K562 (cell line): ENCODE measurements around the gene ALKBH7. TPM values are rescaled to one million over a fixed set of nuclear protein-coding genes. Genes with fewer than 3 reads are reported as not detected.

ENCODE experiments used
- ARID2 ChIP-seq: fragments of 450-650 bp; IDR thresholded peaks from 2 replicates; pipeline ENCODE4 v1.6.1; 2017; ENCODE audit warnings: antibody characterized with exemption, mild to moderate bottlenecking
- CEBPB ChIP-seq: fragments of 450-650 bp; IDR thresholded peaks from 2 replicates; pipeline ENCODE4 v1.6.1; 2016; ENCODE audit warnings: missing genetic modification characterization, missing compliant biosample characterization
- CREB3L1 ChIP-seq: fragments of 450-650 bp; IDR thresholded peaks from 2 replicates; pipeline ENCODE4 v1.6.1; 2014; ENCODE audit warnings: low read depth, mild to moderate bottlenecking, moderate library complexity, borderline replicate concordance
- CUX1 ChIP-seq: fragments of 200-800 bp; sonication (Bioruptor generic); IDR thresholded peaks from 2 replicates; pipeline ENCODE4 v1.6.1; 2016; ENCODE audit warnings: missing genetic modification characterization, missing compliant biosample characterization
- EP400 ChIP-seq: fragments of 450-650 bp; IDR thresholded peaks from 2 replicates; pipeline ENCODE4 v1.6.1; 2017; ENCODE audit warnings: antibody characterized with exemption, mild to moderate bottlenecking, moderate library complexity
- MAFF ChIP-seq: IDR thresholded peaks from 2 replicates; pipeline ENCODE4 v1.6.1; 2012; ENCODE audit warnings: low read length, improper control_type of control experiment
- MYNN ChIP-seq, 2 experiments: sonication (generic); formaldehyde crosslinking in 1 of 2; IDR thresholded peaks; 2 replicates each; pipeline versions ENCODE4 v1.5.0 to v1.6.1; 2016 to 2020; ENCODE audit warnings: antibody characterized with exemption in 1 of 2, missing genetic modification reagents in 1 of 2
- NFIC ChIP-seq: fragments of 450-650 bp; IDR thresholded peaks from 2 replicates; pipeline ENCODE4 v1.6.1; 2017; ENCODE audit warnings: mild to moderate bottlenecking, inconsistent platforms
- PHF20 ChIP-seq: fragments of 450-650 bp; IDR thresholded peaks from 2 replicates; pipeline ENCODE4 v1.6.1; 2018; ENCODE audit not compliant: partially characterized antibody
- SIRT6 ChIP-seq: IDR thresholded peaks from one replicate; pipeline ENCODE4 v1.6.1; 2012; ENCODE audit warnings: low read depth, mild to moderate bottlenecking, control low read depth, inconsistent platforms, low read length, moderate library complexity
- SLC30A9 ChIP-seq: fragments of 250-450 bp; sonication (Bioruptor Pico); IDR thresholded peaks from 2 replicates; pipeline ENCODE4 v1.8.0; 2022; ENCODE audit warnings: mild to moderate bottlenecking, moderate library complexity
- TARDBP ChIP-seq: fragments of 450-650 bp; IDR thresholded peaks from 2 replicates; pipeline ENCODE4 v1.6.1; 2016
- ZBTB26 ChIP-seq: fragments of 450-650 bp; formaldehyde crosslinking; IDR thresholded peaks from 2 replicates; pipeline ENCODE4 v1.4.0; 2022; ENCODE audit warnings: missing genetic modification characterization
- ZNF398 ChIP-seq: fragments of 250-450 bp; sonication (Bioruptor Pico); IDR thresholded peaks from 2 replicates; pipeline ENCODE4 v1.8.0; 2021; ENCODE audit warnings: moderate library complexity, mild to moderate bottlenecking, inconsistent platforms
- ZNF639 ChIP-seq, 2 experiments: fragments of 200-800 bp in 1 of 2; sonication (Bioruptor generic) in 1 of 2; sonication (generic) in 1 of 2; formaldehyde crosslinking in 1 of 2; IDR thresholded peaks in 1 of 2; conservative IDR thresholded peaks in 1 of 2; 2 replicates each; pipeline versions ENCODE4 v1.5.0 to v1.6.1; 2016 to 2020; ENCODE audit warnings: missing compliant biosample characterization in 1 of 2, missing genetic modification characterization in 1 of 2, missing genetic modification reagents in 1 of 2
- ZNF695 ChIP-seq: fragments of 450-650 bp; formaldehyde crosslinking; IDR thresholded peaks from 2 replicates; pipeline ENCODE4 v1.4.0; 2020; ENCODE audit warnings: mild to moderate bottlenecking, moderate library complexity
- polyA plus RNA-seq, 8 experiments: library from polyadenylated mRNA; depleted of rRNA in 4 of 8; stranded (reverse) in 5 of 8; unstranded in 3 of 8; fragments of >200 nt; fragmentation: Nextera tagmentation in 2 of 8; fragmentation: Illumina TruSeq in 1 of 8; extraction: Ambion mirVana in 2 of 8; extraction: Trizol in 1 of 8; gene quantifications; 2 replicates each; pipeline versions ENCODE4 v1.2.1 to v1.2.3, GENCODE V29; 2011 to 2014; ENCODE audit warnings: inconsistent platforms in 1 of 8, missing spikeins in 1 of 8
- total RNA-seq, 7 experiments: library from RNA; depleted of rRNA in 6 of 7; stranded (reverse); fragments of >200 nt in 6 of 7; fragmentation: Illumina TruSeq in 2 of 7; extraction: Trizol in 2 of 7; gene quantifications; 2 replicates each; pipeline versions ENCODE4 v1.2.1 to v1.2.3, GENCODE V29; 2011 to 2021; ENCODE audit warnings: low replicate concordance in 1 of 7

The ALKBH7 gene
- total and polyA plus RNA-seq, 9 of the 15 experiments (the other 6 are each of a cell fraction or from before 2014, with no cell fraction given): 0.69 to 94.8 (median 17.6) TPM

GRCh38 chr19:6424195-6424938 lies 51.8 kb downstream of the ALKBH7 start, which contains the start of gene KHSRP (continued):
- TF ChIP-seq SIRT6: no peak
- TF ChIP-seq CUX1: no peak
- no peak for TF ChIP-seq ZNF695
- TF ChIP-seq SLC30A9 (CRISPR knock-in tag): no peak
- TF ChIP-seq ZNF398: no peak
- no peak for TF ChIP-seq EP400
- no peak for TF ChIP-seq CEBPB (tag)
- peak in 1 of 2 experiments; percentile 57; a peak in 1 of 4 replicates for TF ChIP-seq ZNF639 (CRISPR knock-in tag; conservative IDR thresholded peaks at IDR 0.05 in 1 of 2, IDR thresholded peaks at IDR 0.05 in 1 of 2)
- no peak for TF ChIP-seq MYNN (IDR thresholded peaks at IDR 0.05)
- TF ChIP-seq MYNN (CRISPR knock-in tag; IDR thresholded peaks at IDR 0.05): no peak
- TF ChIP-seq TARDBP: no peak
- TF ChIP-seq ARID2: no peak
- TF ChIP-seq MAFF: no peak
- no peak for TF ChIP-seq CREB3L1
- TF ChIP-seq PHF20: no peak
- TF ChIP-seq NFIC: no peak
- no peak for TF ChIP-seq ZBTB26 (CRISPR knock-in tag)
